Endodermal cell (in vitro differentiated cells): ENCODE results near the gene ATP2A3. TPM values are rescaled to one million over a fixed set of nuclear protein-coding genes. Genes with fewer than 3 reads are reported as not detected.

Experiments used
- DNase-seq: peaks from one replicate; pipeline ENCODE4 v3.0.0-alpha.2; 2017
- H3K27ac ChIP-seq: 2 replicates; pipeline ENCODE4 v1.5.1; 2013; ENCODE audit warnings: mild to moderate bottlenecking, low read depth, low read length, moderate library complexity
- H3K27me3 ChIP-seq: 2 replicates; pipeline ENCODE4 v1.6.1; 2013; ENCODE audit warnings: mild to moderate bottlenecking, low read length, moderate library complexity; ENCODE audit not compliant: insufficient read depth, control insufficient read depth, poor library complexity, severe bottlenecking
- H3K36me3 ChIP-seq: 2 replicates; pipeline ENCODE4 v1.7.0; 2013; ENCODE audit warnings: mild to moderate bottlenecking, low read length, moderate library complexity; ENCODE audit not compliant: control insufficient read depth, insufficient read depth
- H3K4me1 ChIP-seq: one replicate; pipeline ENCODE4 v1.7.0; 2013; ENCODE audit warnings: low read length; ENCODE audit not compliant: control insufficient read depth, insufficient read depth
- H3K4me3 ChIP-seq: 2 replicates; pipeline ENCODE4 v1.5.1; 2013; ENCODE audit warnings: mild to moderate bottlenecking, low read length, moderate library complexity
- H3K9ac ChIP-seq: 2 replicates; pipeline ENCODE4 v1.6.1; 2013; ENCODE audit warnings: mild to moderate bottlenecking, low read length, moderate library complexity; ENCODE audit not compliant: poor library complexity, severe bottlenecking; ENCODE audit errors: extremely low read depth
- H3K9me3 ChIP-seq: 2 replicates; pipeline ENCODE4 v1.6.1; 2013; ENCODE audit warnings: mild to moderate bottlenecking, low read length, moderate library complexity; ENCODE audit not compliant: control insufficient read depth
- H3K27ac Mint-ChIP-seq: 2 replicates; pipeline ENCODE4 v1.8.0; 2020; ENCODE audit warnings: mixed read lengths
- H3K27me3 Mint-ChIP-seq: 2 replicates; pipeline ENCODE4 v1.8.0; 2021; ENCODE audit warnings: mild to moderate bottlenecking, mixed read lengths; ENCODE audit not compliant: insufficient read depth
- H3K36me3 Mint-ChIP-seq: 2 replicates; pipeline ENCODE4 v1.8.0; 2020; ENCODE audit warnings: low read depth, mixed read lengths
- H3K4me1 Mint-ChIP-seq: 2 replicates; pipeline ENCODE4 v1.8.0; 2020; ENCODE audit warnings: mixed read lengths
- H3K4me3 Mint-ChIP-seq: 2 replicates; pipeline ENCODE4 v1.8.0; 2020; ENCODE audit warnings: mild to moderate bottlenecking, moderate library complexity, mixed read lengths
- H3K9me3 Mint-ChIP-seq: 2 replicates; pipeline ENCODE4 v1.8.0; 2020; ENCODE audit warnings: mild to moderate bottlenecking, mixed read lengths
- WGBS, 2 experiments: methylation state at CpG; one replicate each; pipeline versions ENCODE4 v1.1.5 to v1.1.7; 2013; ENCODE audit warnings: missing lambda C conversion rate in 2 of 2, mixed read lengths in 1 of 2; ENCODE audit not compliant: insufficient coverage in 1 of 2, insufficient read length in 1 of 2; 5-methylcytosine and 5-hydroxymethylcytosine counted together
- total RNA-seq, 2 donors: library from RNA; stranded (reverse); fragmentation: NEBNext Ultra II Directional in 1 of 2; extraction: Animal tissue kit (Norgen Biotek cat#: 25700) in 1 of 2; gene quantifications; 2 replicates in 1 of 2; 3 replicates in 1 of 2; pipeline ENCODE4 v1.2.1, GENCODE V29; 2021
- TF ChIP-seq, protein P1 (sequence below): fragments of 200-600 bp; sonication (generic); conservative IDR thresholded peaks from 2 replicates; pipeline ENCODE4 v1.5.0; 2021; ENCODE audit warnings: antibody characterized with exemption, mild to moderate bottlenecking

Gene ATP2A3
- total RNA-seq, 2 donors from 2014 or later, result 1.4 to 3.7 TPM

DNA sequence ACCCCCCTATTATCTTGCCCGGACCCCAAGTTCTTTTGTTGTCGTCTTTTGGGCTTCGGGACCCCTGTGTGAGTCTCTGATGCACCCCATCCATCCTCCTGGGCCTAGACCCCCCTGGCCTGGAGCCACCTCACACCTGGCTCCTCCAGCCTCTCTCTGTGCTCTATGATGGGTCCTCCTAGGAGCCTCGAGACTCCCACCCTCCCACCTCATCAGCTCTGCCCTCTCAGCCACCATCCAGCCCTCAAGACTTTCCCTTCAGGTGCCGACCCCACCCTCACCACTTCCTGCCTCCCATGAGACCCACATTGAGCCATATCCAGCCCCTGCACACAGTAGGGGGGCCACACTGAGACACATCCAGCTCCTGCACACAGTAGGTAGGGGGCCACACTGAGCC, 8.7 kb upstream of the ATP2A3 start:
- no peaks in the 10 kb centered on the region for H3K9me3 ChIP-seq
- no peak overlapping the region for H3K27ac ChIP-seq
- Mint-ChIP-seq H3K9me3 (peaks cover 12% of the 10 kb centered on the region), H3K4me1 (peaks cover 2% of the 10 kb centered on the region), H3K27ac (no peak overlapping the region), H3K36me3 (peaks cover 2% of the 10 kb centered on the region), H3K27me3 (no peaks in the 10 kb centered on the region), H3K4me3 (no peak overlapping the region)
- H3K27me3 ChIP-seq, result no peaks in the 10 kb centered on the region
- H3K36me3 ChIP-seq, result no peaks in the 10 kb centered on the region
- 67 to 87% methylated on average over 5 of the region's 5 CpGs for WGBS, 2 experiments
- DNase-seq, result peak; percentile 49
- no peak overlapping the region for H3K9ac ChIP-seq
- no peaks in the 10 kb centered on the region for H3K4me1 ChIP-seq
- TF ChIP-seq, protein P1, sequence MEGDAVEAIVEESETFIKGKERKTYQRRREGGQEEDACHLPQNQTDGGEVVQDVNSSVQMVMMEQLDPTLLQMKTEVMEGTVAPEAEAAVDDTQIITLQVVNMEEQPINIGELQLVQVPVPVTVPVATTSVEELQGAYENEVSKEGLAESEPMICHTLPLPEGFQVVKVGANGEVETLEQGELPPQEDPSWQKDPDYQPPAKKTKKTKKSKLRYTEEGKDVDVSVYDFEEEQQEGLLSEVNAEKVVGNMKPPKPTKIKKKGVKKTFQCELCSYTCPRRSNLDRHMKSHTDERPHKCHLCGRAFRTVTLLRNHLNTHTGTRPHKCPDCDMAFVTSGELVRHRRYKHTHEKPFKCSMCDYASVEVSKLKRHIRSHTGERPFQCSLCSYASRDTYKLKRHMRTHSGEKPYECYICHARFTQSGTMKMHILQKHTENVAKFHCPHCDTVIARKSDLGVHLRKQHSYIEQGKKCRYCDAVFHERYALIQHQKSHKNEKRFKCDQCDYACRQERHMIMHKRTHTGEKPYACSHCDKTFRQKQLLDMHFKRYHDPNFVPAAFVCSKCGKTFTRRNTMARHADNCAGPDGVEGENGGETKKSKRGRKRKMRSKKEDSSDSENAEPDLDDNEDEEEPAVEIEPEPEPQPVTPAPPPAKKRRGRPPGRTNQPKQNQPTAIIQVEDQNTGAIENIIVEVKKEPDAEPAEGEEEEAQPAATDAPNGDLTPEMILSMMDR, result no peak
- H3K4me3 ChIP-seq, result no peak overlapping the region

DNA sequence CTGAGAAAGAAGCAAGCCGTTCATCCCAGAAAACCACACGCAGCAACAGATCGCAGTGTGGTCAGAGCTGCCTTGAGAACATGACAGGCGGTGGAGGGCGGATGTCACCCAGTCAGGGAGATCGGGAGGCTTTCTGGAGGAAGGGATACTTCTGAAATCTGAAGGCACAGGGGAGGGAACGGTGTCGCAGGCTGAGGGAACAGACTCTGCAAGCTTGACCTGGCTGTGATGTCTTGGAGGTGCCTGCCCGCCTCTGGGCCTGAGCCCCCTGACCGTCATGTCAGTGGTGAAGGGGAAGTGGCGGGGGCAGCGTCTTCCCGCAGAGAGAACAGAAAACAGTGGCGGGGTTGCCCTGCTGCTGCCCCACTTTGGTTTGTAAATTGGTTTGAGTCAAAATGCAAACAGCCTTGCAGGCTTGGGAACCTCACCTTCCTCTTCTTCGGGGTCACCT, 8.1 kb upstream of the ATP2A3 start:
- H3K9me3 Mint-ChIP-seq, result peaks cover 12% of the 10 kb centered on the region
- no peaks in the 10 kb centered on the region for H3K36me3 ChIP-seq
- H3K27me3 ChIP-seq, result no peaks in the 10 kb centered on the region
- H3K4me3 ChIP-seq, result no peak overlapping the region
- peak; percentile 50 for DNase-seq
- TF ChIP-seq, protein P1, result no peak
- no peak overlapping the region for H3K9ac ChIP-seq
- no peak overlapping the region for H3K4me3 Mint-ChIP-seq
- H3K36me3 Mint-ChIP-seq, result peaks cover 2% of the 10 kb centered on the region
- 79% methylated on average over 12 to 14 of the region's 15 CpGs for WGBS, 2 experiments
- H3K4me1 Mint-ChIP-seq, result peaks cover 2% of the 10 kb centered on the region
- no peaks in the 10 kb centered on the region for H3K27me3 Mint-ChIP-seq
- H3K4me1 ChIP-seq, result no peaks in the 10 kb centered on the region
- H3K27ac Mint-ChIP-seq, result no peak overlapping the region
- no peaks in the 10 kb centered on the region for H3K9me3 ChIP-seq
- H3K27ac ChIP-seq, result no peak overlapping the region

DNA sequence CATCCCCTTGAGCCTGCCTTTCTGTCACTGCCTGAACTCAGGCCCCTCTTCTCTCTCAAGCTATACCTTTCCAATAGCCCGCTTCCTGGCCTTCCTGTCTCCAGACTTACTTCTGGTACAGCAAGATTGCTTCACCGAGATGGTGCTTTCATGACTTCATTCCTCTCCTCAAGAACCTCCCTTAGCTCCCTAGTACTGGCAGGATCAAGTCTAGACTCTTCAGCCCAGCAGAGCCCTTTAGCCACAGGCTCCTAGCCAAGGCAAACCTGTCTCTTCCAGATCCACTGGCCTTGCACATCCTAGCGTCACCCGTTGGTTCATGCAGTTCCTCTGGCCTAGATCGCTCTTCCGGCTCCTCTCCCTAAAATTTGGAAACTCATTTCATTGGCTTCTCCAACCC, 6.4 kb upstream of the ATP2A3 start:
- Histone ChIP-seq H3K27me3 (no peaks in the 10 kb centered on the region), H3K27ac (no peak overlapping the region), H3K4me3 (no peak overlapping the region), H3K4me1 (no peaks in the 10 kb centered on the region), H3K9me3 (no peaks in the 10 kb centered on the region), H3K9ac (no peak overlapping the region), H3K36me3 (no peaks in the 10 kb centered on the region)
- DNase-seq, result no peak
- Mint-ChIP-seq H3K4me1 (peaks cover 2% of the 10 kb centered on the region), H3K4me3 (no peak overlapping the region), H3K27me3 (no peaks in the 10 kb centered on the region), H3K27ac (no peak overlapping the region), H3K36me3 (peaks cover 2% of the 10 kb centered on the region), H3K9me3 (peaks cover 12% of the 10 kb centered on the region)
- 89 to 95% methylated on average over 6 of the region's 6 CpGs for WGBS, 2 experiments
- TF ChIP-seq, protein P1, result no peak
